ENCODE measurements around the gene STUM.
A peak's percentile ranks its signal among the peaks of the same experiment; 100 is the strongest.

Gene STUM

GRCh38 chr1:226649244-226649643 lies 100.7 kb downstream of the STUM start:
- no peak overlapping the region for H3K4me2 ChIP-seq
- no peaks in the 10 kb centered on the region for H3K9me3 ChIP-seq (replicated peaks in 1 of 11)
- H3K27ac ChIP-seq = no peak overlapping the region
- peaks cover 26 to 42% (median 32%) of the 10 kb centered on the region in 10 experiments for H3K4me1 ChIP-seq
- peaks cover 5 to 51% (median 23%) of the 10 kb centered on the region in 11 experiments; a peak in 17 of 22 replicates for H4K20me1 ChIP-seq
- H3K9ac ChIP-seq = no peak overlapping the region
- peaks cover 24 to 39% (median 30%) of the 10 kb centered on the region in 11 experiments; a peak in 21 of 22 replicates for H3K36me3 ChIP-seq
- H3K27me3 ChIP-seq = no peaks in the 10 kb centered on the region
- H3K4me3 ChIP-seq = no peak overlapping the region
- TF ChIP-seq Cebpa-rat (IDR thresholded peaks at IDR 0.05) = no peak

DNA sequence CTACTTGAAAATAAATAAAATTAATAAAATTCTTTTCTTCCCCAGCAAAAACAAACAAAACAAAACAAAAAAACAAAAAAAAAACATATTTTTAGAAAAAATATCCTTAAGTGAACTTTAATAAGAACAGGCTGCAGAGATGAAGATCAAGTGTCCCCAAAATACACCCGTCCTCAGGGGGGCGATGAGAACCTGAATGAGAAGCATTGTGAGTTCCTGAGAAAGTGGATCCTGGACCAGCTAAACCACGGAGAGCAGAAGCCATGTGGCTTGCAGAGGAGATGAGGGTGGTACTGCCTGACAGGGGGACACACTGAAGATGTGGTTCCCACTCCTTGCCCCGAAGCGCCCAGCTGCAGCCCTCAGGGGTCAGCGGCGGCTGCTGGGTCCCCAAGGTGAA lies 101.2 kb downstream of the STUM start:
- peak overlapping the region in 1 of 11 experiments; percentile 44; a peak in 1 of 22 replicates for H3K27ac ChIP-seq
- no peak overlapping the region for H3K9ac ChIP-seq
- TF ChIP-seq Cebpa-rat (IDR thresholded peaks at IDR 0.05) = no peak
- peaks cover 21 to 42% (median 27%) of the 10 kb centered on the region in 10 experiments for H3K4me1 ChIP-seq
- peaks cover 24 to 39% (median 30%) of the 10 kb centered on the region in 11 experiments; a peak in 21 of 22 replicates for H3K36me3 ChIP-seq
- no peaks in the 10 kb centered on the region for H3K27me3 ChIP-seq
- H4K20me1 ChIP-seq = peaks cover 5 to 46% (median 17%) of the 10 kb centered on the region in 11 experiments; a peak in 17 of 22 replicates
- H3K4me2 ChIP-seq = peak overlapping the region in 4 of 11 experiments; percentile 26 to 36 (median 30); a peak in 9 of 22 replicates
- no peak overlapping the region for H3K4me3 ChIP-seq
- no peaks in the 10 kb centered on the region for H3K9me3 ChIP-seq (replicated peaks in 1 of 11)

- no peak overlapping the region for H3K4me3 ChIP-seq
- peaks cover 15 to 42% (median 21%) of the 10 kb centered on the region in 10 experiments for H3K4me1 ChIP-seq
- H4K20me1 ChIP-seq = peaks cover 5 to 46% (median 13%) of the 10 kb centered on the region in 11 experiments; a peak in 19 of 22 replicates
- TF ChIP-seq Cebpa-rat (IDR thresholded peaks at IDR 0.05) = no peak
- H3K27me3 ChIP-seq = no peaks in the 10 kb centered on the region
- peaks cover 24 to 38% (median 30%) of the 10 kb centered on the region in 11 experiments; a peak in 21 of 22 replicates for H3K36me3 ChIP-seq
- H3K4me2 ChIP-seq = peak overlapping the region in 4 of 11 experiments; percentile 26 to 36 (median 30); a peak in 11 of 22 replicates
- H3K9me3 ChIP-seq (replicated peaks in 1 of 11) = no peaks in the 10 kb centered on the region
- H3K27ac ChIP-seq = peak overlapping the region in 1 of 11 experiments; percentile 44; a peak in 2 of 22 replicates
- H3K9ac ChIP-seq = no peak overlapping the region
These were observed 101.8 kb downstream of the STUM start for GRCh38 chr1:226650236-226650841.

GRCh38 chr1:226651041-226651731 lies 102.6 kb downstream of the STUM start:
- H3K27ac ChIP-seq = no peak overlapping the region; a peak in 1 of 22 replicates
- peak overlapping the region in 4 of 11 experiments; percentile 26 to 36 (median 30); a peak in 10 of 22 replicates for H3K4me2 ChIP-seq
- no peak for TF ChIP-seq Cebpa-rat (IDR thresholded peaks at IDR 0.05)
- no peaks in the 10 kb centered on the region for H3K9me3 ChIP-seq (replicated peaks in 1 of 11)
- H4K20me1 ChIP-seq = peaks cover 5 to 46% (median 18%) of the 10 kb centered on the region in 11 experiments; a peak in 18 of 22 replicates
- H3K4me1 ChIP-seq = peaks cover 7 to 42% (median 13%) of the 10 kb centered on the region in 10 experiments
- no peak overlapping the region for H3K9ac ChIP-seq
- no peaks in the 10 kb centered on the region for H3K27me3 ChIP-seq
- H3K36me3 ChIP-seq = peaks cover 23 to 30% (median 28%) of the 10 kb centered on the region in 11 experiments; a peak in 21 of 22 replicates
- H3K4me3 ChIP-seq = no peak overlapping the region

DNA sequence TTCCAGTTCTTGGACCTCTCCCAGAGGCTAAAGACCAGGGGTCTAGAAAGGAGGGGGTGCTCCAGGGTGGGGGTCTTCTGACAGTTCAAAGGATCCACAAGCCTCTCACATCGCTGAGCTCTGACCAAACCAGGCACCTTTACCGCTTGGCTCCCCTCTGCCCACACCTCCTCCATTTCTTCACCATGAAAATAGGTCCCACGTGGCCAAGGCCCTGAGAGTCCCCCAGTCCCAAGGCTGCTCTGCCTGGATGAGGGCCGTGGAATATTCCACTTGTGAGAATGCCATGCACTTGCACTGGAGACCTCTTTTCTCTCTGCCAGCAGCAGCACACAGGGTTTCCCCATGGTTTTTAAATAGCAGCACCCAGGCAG lies 103.2 kb downstream of the STUM start:
- TF ChIP-seq Cebpa-rat (IDR thresholded peaks at IDR 0.05) = no peak
- Histone ChIP-seq H3K27me3 (no peaks in the 10 kb centered on the region), H3K9me3 (replicated peaks in 1 of 11) (no peaks in the 10 kb centered on the region)

GRCh38 chr1:226652613-226653012 lies 104.0 kb downstream of the STUM start:
- Histone ChIP-seq H3K27ac (0 out of 22 replicates have a peak overlapping the region, but pooled peaks of 1 of the 11 experiments have one; percentile 77), H3K36me3 (peaks cover 9 to 15% (median 14%) of the 10 kb centered on the region in 11 experiments; a peak in 21 of 22 replicates), H4K20me1 (peaks cover 5 to 38% (median 27%) of the 10 kb centered on the region in 11 experiments; a peak in 18 of 22 replicates), H3K4me2 (peak overlapping the region in 3 of 11 experiments; percentile 18 to 87 (median 80); a peak in 9 of 22 replicates), H3K4me3 (no peak overlapping the region), H3K9ac (no peak overlapping the region), H3K27me3 (no peaks in the 10 kb centered on the region), H3K9me3 (replicated peaks in 1 of 11) (no peaks in the 10 kb centered on the region), H3K4me1 (peaks cover 0 to 54% (median under 1%) of the 10 kb centered on the region in 10 experiments; a peak in 12 of 20 replicates)
- TF ChIP-seq Cebpa-rat (IDR thresholded peaks at IDR 0.05) = no peak

More for the DNA sequence above, 103.2 kb downstream of the STUM start:
- peaks cover 5 to 46% (median 24%) of the 10 kb centered on the region in 11 experiments; a peak in 18 of 22 replicates for H4K20me1 ChIP-seq
- no peak overlapping the region for H3K4me3 ChIP-seq
- no peak overlapping the region for H3K4me2 ChIP-seq
- no peak overlapping the region for H3K9ac ChIP-seq
- peaks cover 18 to 24% (median 23%) of the 10 kb centered on the region in 11 experiments; a peak in 21 of 22 replicates for H3K36me3 ChIP-seq
- no peak overlapping the region for H3K27ac ChIP-seq
- peaks cover 1 to 45% (median 7%) of the 10 kb centered on the region in 10 experiments; a peak in 18 of 20 replicates for H3K4me1 ChIP-seq

DNA sequence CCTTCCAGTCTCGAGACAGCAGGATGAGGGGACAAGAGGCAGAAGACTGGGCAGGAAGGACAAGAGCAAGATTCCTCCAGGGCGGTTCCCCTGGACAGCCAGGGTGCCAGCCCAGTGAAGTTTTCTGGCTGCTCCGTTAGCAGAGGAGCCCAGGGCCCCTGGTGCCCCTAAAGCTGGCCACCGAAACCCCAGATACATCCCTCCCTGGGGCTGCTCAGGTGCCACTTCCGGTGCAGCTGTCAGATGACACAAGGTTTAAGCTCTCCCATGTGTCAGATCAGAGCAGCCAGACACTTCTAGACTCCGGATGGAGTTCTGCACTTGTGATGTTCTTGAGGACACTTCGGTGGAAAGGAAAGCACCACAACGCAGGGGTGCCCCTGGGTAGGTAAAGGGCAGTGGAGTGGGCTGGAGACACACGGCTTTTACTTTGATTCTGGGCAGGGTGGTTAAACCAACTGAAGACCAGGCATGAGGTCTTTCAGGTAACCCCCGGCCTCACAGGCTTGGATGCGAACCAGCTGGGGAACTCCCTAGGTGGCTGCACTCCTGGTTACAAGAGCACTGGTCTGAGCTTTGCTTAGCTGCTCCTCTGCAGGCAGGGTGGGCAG lies 104.9 kb downstream of the STUM start:
- peaks cover 0 to 62% (median 4%) of the 10 kb centered on the region in 10 experiments; a peak in 14 of 20 replicates for H3K4me1 ChIP-seq
- H3K4me3 ChIP-seq = no peak overlapping the region; a peak in 1 of 20 replicates
- no peaks in the 10 kb centered on the region for H3K27me3 ChIP-seq
- peaks cover 1 to 7% (median 6%) of the 10 kb centered on the region in 11 experiments; a peak in 18 of 22 replicates for H3K36me3 ChIP-seq
- H3K4me2 ChIP-seq = peak overlapping the region in 3 of 11 experiments; percentile 80 to 87 (median 85); a peak in 11 of 22 replicates
- peak overlapping the region in 7 of 11 experiments; percentile 47 to 77 (median 62); a peak in 8 of 22 replicates for H3K27ac ChIP-seq
- peak overlapping the region in 6 of 11 experiments; percentile 16 to 62 (median 53); a peak in 9 of 22 replicates for H3K9ac ChIP-seq
- H4K20me1 ChIP-seq = peaks cover 5 to 36% (median 27%) of the 10 kb centered on the region in 11 experiments; a peak in 18 of 22 replicates
- H3K9me3 ChIP-seq (replicated peaks in 1 of 11) = no peaks in the 10 kb centered on the region
- no peak for TF ChIP-seq Cebpa-rat (IDR thresholded peaks at IDR 0.05)

- Histone ChIP-seq H3K27ac (peak overlapping the region; percentile 28 to 77 (median 58); a peak in 21 of 22 replicates), H3K9ac (peak overlapping the region in 9 of 11 experiments; percentile 16 to 62 (median 46); a peak in 15 of 22 replicates), H3K27me3 (no peaks in the 10 kb centered on the region), H3K4me3 (peak overlapping the region in 2 of 10 experiments; percentile 12 to 36; a peak in 3 of 20 replicates), H3K36me3 (no peaks in the 10 kb centered on the region), H3K4me1 (peaks cover 0 to 69% (median 8%) of the 10 kb centered on the region in 10 experiments; a peak in 14 of 20 replicates), H3K9me3 (replicated peaks in 1 of 11) (no peaks in the 10 kb centered on the region), H4K20me1 (peaks cover 5 to 39% (median 23%) of the 10 kb centered on the region in 11 experiments; a peak in 17 of 22 replicates), H3K4me2 (peak overlapping the region in 3 of 11 experiments; percentile 80 to 87 (median 85); a peak in 11 of 22 replicates)
- no peak for TF ChIP-seq Cebpa-rat (IDR thresholded peaks at IDR 0.05)
These were observed 105.6 kb downstream of the STUM start for GRCh38 chr1:226654046-226654667.

Measured in BLaER1 treated with 17β-estradiol and CSF1 and Interleukin-3, amounts not matched to agents 10 nM and 100 nM (cell line).